Liver (tissue), 3 donors: ENCODE data around the gene OSBPL10.

Experiments
- ATF3 ChIP-seq: IDR thresholded peaks from 2 replicates; pipeline ENCODE4 v1.6.1; 2016; ENCODE audit warnings: antibody characterized with exemption
- CTCF ChIP-seq: fragments of 150-350 bp; IDR thresholded peaks from 2 replicates; pipeline ENCODE4 v1.5.1; 2017; ENCODE audit warnings: improper control_type of control experiment, low read depth, low read length; ENCODE audit not compliant: missing input control
- FOXA1 ChIP-seq: IDR thresholded peaks from 2 replicates; pipeline ENCODE4 v1.6.1; 2016; ENCODE audit warnings: antibody characterized with exemption
- GABPA ChIP-seq, 2 donors: IDR thresholded peaks in 1 of 2; conservative IDR thresholded peaks in 1 of 2; 2 replicates each; pipeline ENCODE4 v1.6.1; 2016; ENCODE audit warnings: antibody characterized with exemption in 2 of 2, mild to moderate bottlenecking in 1 of 2, moderate library complexity in 1 of 2
- MAX ChIP-seq: IDR thresholded peaks from 2 replicates; pipeline ENCODE4 v1.6.1; 2016; ENCODE audit warnings: antibody characterized with exemption
- RAD21 ChIP-seq, 2 donors: IDR thresholded peaks; 2 replicates each; pipeline ENCODE4 v1.6.1; 2016; ENCODE audit warnings: antibody characterized with exemption in 2 of 2, mild to moderate bottlenecking in 2 of 2
- REST ChIP-seq: IDR thresholded peaks from 2 replicates; pipeline ENCODE4 v1.6.1; 2016; ENCODE audit warnings: antibody characterized with exemption, mild to moderate bottlenecking
- RXRA ChIP-seq, 2 donors: IDR thresholded peaks; 2 replicates each; pipeline ENCODE4 v1.6.1; 2017 to 2018; ENCODE audit warnings: antibody characterized with exemption in 2 of 2, mild to moderate bottlenecking in 1 of 2
- TAF1 ChIP-seq: conservative IDR thresholded peaks from 2 replicates; pipeline ENCODE4 v1.6.1; 2016; ENCODE audit warnings: antibody characterized with exemption, mild to moderate bottlenecking
- donor health status: healthy.
- donor health status: healthy.

GRCh38 chr3:31714495-31715280, 266.4 kb downstream of the OSBPL10 start:
- TF ChIP-seq RAD21 (IDR thresholded peaks at IDR 0.05) (no peak), CTCF (no peak), FOXA1 (no peak), REST (no peak), GABPA (IDR thresholded peaks at IDR 0.05 in 1 of 2, conservative IDR thresholded peaks at IDR 0.05 in 1 of 2) (no peak), RXRA (IDR thresholded peaks at IDR 0.05) (no peak), TAF1 (no peak), MAX (no peak), ATF3 (no peak)
